GM12878 (cell line): ENCODE measurements around the gene GDI2.

ENCODE experiments used
- EZH2 ChIP-seq: IDR thresholded peaks from 2 replicates; pipeline ENCODE4 v1.6.1; 2012; ENCODE audit warnings: low read depth, mild to moderate bottlenecking, control low read depth, inconsistent platforms, low read length, borderline replicate concordance; ENCODE audit not compliant: control insufficient read depth
- TAF1 ChIP-seq: IDR thresholded peaks from 2 replicates; pipeline ENCODE4 v1.6.1; 2011; ENCODE audit warnings: mild to moderate bottlenecking, low read depth, low read length, borderline replicate concordance

GRCh38 chr10:5818894-5819293 is 5.7 kb upstream of the GDI2 start:
- TF ChIP-seq EZH2 = no peak
- TF ChIP-seq TAF1 = no peak
